Endothelial cell of umbilical vein (primary cell): ENCODE results near the gene RAB43.
A peak's percentile ranks its signal among the peaks of the same experiment; 100 is the strongest.

ENCODE experiments used
- CTCF ChIP-seq, 2 donors: IDR thresholded peaks; 1 replicate in 1 of 2; 2 replicates in 1 of 2; pipeline ENCODE4 v1.5.1; 2011; ENCODE audit warnings: low read length in 2 of 2, mild to moderate bottlenecking in 2 of 2, moderate library complexity in 2 of 2, control low read depth in 1 of 2, inconsistent platforms in 1 of 2, low read depth in 1 of 2; ENCODE audit not compliant: insufficient read depth in 1 of 2; ENCODE audit errors: extremely low read depth in 1 of 2
- EZH2 ChIP-seq: IDR thresholded peaks from 2 replicates; pipeline ENCODE4 v1.6.1; 2012; ENCODE audit warnings: borderline replicate concordance, low read depth, mild to moderate bottlenecking, moderate library complexity, low read length, inconsistent platforms; ENCODE audit not compliant: severe bottlenecking
- FOS ChIP-seq: IDR thresholded peaks from 2 replicates; pipeline ENCODE4 v1.6.1; 2011; ENCODE audit warnings: mild to moderate bottlenecking, low read length, moderate library complexity, borderline replicate concordance; ENCODE audit not compliant: insufficient read depth
- MAX ChIP-seq: IDR thresholded peaks from 2 replicates; pipeline ENCODE4 v1.6.1; 2011; ENCODE audit not compliant: insufficient read depth, insufficient read length
- POLR2A ChIP-seq: IDR thresholded peaks from 2 replicates; pipeline ENCODE4 v1.6.1; 2012; ENCODE audit warnings: low read depth, mild to moderate bottlenecking, control low read depth, low read length
- POLR2AphosphoS5 ChIP-seq: IDR thresholded peaks from 2 replicates; pipeline ENCODE4 v1.6.1; 2012; ENCODE audit warnings: low read depth, mild to moderate bottlenecking, control low read depth, low read length, moderate library complexity; ENCODE audit not compliant: insufficient read depth

DNA sequence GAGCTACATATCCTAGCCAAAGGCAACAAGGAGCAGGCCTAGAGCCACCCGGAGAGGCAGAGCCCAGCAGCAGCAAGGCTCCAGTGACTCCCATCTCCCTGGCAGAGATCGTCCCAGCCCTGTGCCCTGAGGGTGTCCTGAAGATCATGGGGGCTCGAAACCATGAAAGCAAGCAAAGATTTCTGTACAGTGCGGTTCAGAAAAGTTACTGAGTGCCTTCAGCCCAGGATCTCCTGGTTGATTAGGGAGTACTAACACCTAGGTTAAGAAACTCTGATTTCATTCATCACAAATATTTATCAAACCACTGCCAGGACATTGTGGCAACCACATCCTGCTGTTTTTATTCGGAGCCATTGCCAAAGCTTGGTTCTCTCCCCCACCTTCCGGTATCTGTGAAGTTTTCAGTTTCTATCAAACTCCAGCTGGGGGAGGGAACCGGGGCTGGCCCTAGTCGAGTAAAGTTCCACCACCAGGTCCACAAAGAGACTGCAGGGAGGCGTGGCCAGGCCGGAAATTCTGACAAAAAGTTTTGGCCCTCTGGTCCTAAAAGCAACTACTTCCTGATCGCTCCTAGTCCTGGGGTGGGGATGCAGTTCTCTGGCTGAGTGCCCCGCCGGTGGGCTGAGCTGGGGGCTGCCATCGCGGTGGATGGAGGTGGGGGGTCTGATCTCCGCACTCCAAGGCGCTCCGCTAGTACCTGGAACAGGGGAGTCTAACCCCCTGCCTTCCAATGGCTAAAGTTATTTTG is 1.2 kb downstream of the RAB43 start:
- peak; percentile 79 for TF ChIP-seq POLR2A
- TF ChIP-seq POLR2AphosphoS5 = peak; percentile 61
- peak in 1 of 2 donors; percentile 22 for TF ChIP-seq CTCF (IDR thresholded peaks at IDR 0.05; ENCODE audit: extremely low read depth in 1 of 2, insufficient read depth in 1 of 2, low read depth in 1 of 2, low read length in 2 of 2)
- TF ChIP-seq EZH2 = no peak
- TF ChIP-seq FOS = no peak
- no peak for TF ChIP-seq MAX
